Breast epithelium (tissue), 3 donors: Measurements from ENCODE around the gene SPATA2.

ENCODE experiments used
- CTCF ChIP-seq, 3 donors: fragments of 450-650 bp; IDR thresholded peaks; one replicate each; pipeline ENCODE4 v1.5.1; 2016 to 2017; ENCODE audit warnings: antibody characterized with exemption in 3 of 3, mild to moderate bottlenecking in 3 of 3, moderate library complexity in 3 of 3
- POLR2A ChIP-seq: fragments of 450-650 bp; IDR thresholded peaks from one replicate; pipeline ENCODE4 v1.6.1; 2016; ENCODE audit warnings: antibody characterized with exemption, mild to moderate bottlenecking, moderate library complexity
- POLR2AphosphoS5 ChIP-seq, 3 donors: sonication (generic); formaldehyde crosslinking; IDR thresholded peaks; one replicate each; pipeline ENCODE4 v1.6.1; 2017; ENCODE audit warnings: antibody characterized with exemption in 3 of 3

DNA sequence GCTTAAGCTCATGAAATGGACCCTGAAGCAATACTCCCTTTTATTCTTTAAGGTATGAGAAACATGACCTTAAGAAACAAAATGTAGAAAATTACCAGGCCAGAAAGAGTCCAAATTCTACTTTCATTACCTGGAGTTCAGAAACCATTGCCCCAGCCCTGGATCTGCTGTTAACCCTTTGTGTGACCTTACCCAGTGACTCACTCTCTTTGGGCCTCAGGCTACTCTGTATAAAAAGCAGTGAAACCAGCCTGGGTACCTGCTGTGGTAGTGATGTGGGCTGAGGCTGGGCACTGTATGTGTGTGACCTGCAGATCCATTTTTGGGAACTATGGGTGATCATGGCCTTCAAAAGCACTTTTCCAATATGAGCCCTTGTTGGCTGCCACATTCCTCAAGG lies 55.5 kb downstream of the SPATA2 start:
- TF ChIP-seq POLR2A: no peak
- TF ChIP-seq CTCF (IDR thresholded peaks at IDR 0.05): no peak
- no peak for TF ChIP-seq POLR2AphosphoS5 (IDR thresholded peaks at IDR 0.05)
